ENCODE measurements around the gene MRPS10. TPM values are rescaled to one million over a fixed set of nuclear protein-coding genes. Genes with fewer than 3 reads are reported as not detected.

MRPS10 gene
- total and polyA plus RNA-seq, 4 donors = 17.7 to 28.4 (median 22.2) TPM

DNA sequence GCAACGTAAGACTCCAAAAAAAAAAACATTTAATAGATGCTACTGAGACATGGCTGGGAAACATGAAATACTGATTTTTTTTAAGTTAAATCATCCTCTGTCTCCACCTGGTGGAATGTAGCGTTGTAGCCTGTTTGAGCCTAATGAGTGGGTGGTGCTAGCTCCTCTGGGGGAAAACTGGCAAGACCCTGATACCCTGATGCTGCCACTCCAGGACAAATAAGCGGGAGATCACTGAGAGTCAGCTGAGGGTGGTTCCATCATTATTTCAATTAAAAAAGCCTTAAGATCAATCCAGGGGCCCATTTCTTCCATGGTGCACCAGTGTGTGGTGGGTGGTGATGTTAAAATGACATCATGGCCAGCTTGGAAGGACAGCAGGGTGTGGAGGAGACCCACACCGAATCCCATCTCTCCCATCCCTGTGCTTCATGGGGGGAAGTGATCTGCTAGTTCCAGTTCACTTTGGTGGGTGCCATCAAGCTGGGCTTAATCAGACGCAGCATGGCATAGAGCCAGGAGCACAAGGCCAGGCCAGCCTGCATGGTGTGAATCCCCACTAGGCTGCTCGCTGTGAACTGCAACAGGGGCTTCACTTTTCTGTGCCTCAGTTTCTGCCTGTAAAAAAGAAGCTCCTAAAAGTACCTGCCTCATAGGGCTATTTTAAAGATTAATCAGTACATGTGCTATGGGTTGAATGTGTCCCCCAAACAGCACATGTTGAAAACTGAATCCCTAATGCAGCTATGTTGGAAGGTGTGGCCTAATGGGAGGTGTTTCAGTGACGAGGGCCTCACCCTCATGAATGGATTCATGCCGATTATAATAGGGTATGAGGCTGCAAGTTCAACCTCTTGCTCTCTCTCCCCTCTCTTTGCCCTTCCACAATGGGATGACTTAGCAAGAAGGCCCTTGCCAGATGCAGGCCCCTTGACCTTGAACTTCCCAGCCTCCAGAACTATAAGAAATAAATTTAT, 13.0 kb upstream of the MRPS10 start:
- DNase-seq (peak in 1 of 2 donors; percentile 37), ATAC-seq (ENCODE audit: low FRiP score) (no peak)
- no peaks in the 10 kb centered on the region for H3K4me1 ChIP-seq (ENCODE audit: control insufficient read depth in 1 of 2, insufficient read depth in 2 of 2, low read length in 2 of 2)
- H3K36me3 ChIP-seq (ENCODE audit: control insufficient read depth in 1 of 2, insufficient read depth in 2 of 2, low read length in 1 of 2) = no peaks in the 10 kb centered on the region
- intact Hi-C loops (cut with DNase I) = no loop called here
- 80 to 81% methylated on average over 8 of the region's 8 CpGs for WGBS, 2 donors
- H3K9me3 ChIP-seq (ENCODE audit: control insufficient read depth, low read length) = no peaks in the 10 kb centered on the region
- H3K27me3 ChIP-seq (ENCODE audit: control insufficient read depth in 1 of 2, insufficient read depth in 2 of 2, low read length in 1 of 2) = no peaks in the 10 kb centered on the region
- no peak overlapping the region for H3K27ac ChIP-seq (ENCODE audit: low read depth in 1 of 2, low read length in 2 of 2)
- H3K4me3 ChIP-seq (ENCODE audit: low read length in 2 of 2) = no peak overlapping the region

DNA sequence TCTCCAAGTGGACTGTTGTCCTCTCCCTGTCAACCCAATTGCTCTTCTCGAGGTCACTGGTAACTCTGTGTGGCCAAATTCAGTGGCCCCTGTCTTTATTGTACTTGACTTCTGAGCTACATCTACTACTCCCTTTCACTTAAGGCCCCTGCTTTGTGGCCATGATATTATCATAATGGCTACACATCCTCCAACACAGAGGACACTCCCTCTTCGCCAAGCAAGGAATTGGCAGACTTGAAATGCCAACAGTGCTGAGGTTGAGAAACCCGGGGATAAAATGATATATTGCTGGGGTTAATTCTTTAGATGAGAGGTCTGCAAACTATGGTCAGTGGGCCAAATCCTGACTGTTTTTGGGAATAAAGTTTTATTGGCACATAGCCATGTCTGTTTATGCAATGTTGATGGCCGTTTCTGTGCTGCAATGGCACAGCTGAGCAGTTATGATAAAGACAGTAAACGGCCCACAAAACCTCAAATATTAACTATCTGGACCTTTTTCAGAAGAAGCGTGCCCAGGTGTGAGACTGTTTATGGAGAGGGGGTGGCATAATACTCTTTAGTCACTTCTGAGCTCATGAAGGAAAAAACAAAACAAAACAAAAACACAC, 12.0 kb upstream of the MRPS10 start:
- Histone ChIP-seq H3K4me3 (ENCODE audit: low read length in 2 of 2) (no peak overlapping the region), H3K9me3 (ENCODE audit: control insufficient read depth, low read length) (no peaks in the 10 kb centered on the region), H3K4me1 (ENCODE audit: control insufficient read depth in 1 of 2, insufficient read depth in 2 of 2, low read length in 2 of 2) (no peaks in the 10 kb centered on the region), H3K27ac (ENCODE audit: low read depth in 1 of 2, low read length in 2 of 2) (no peak overlapping the region), H3K36me3 (ENCODE audit: control insufficient read depth in 1 of 2, insufficient read depth in 2 of 2, low read length in 1 of 2) (no peaks in the 10 kb centered on the region), H3K27me3 (ENCODE audit: control insufficient read depth in 1 of 2, insufficient read depth in 2 of 2, low read length in 1 of 2) (no peaks in the 10 kb centered on the region)
- WGBS, 2 donors = 72 to 84% methylated on average over 6 of the region's 6 CpGs
- DNase-seq (no peak), ATAC-seq (ENCODE audit: low FRiP score) (no peak)
- intact Hi-C loops (cut with DNase I) = no loop called here

DNA sequence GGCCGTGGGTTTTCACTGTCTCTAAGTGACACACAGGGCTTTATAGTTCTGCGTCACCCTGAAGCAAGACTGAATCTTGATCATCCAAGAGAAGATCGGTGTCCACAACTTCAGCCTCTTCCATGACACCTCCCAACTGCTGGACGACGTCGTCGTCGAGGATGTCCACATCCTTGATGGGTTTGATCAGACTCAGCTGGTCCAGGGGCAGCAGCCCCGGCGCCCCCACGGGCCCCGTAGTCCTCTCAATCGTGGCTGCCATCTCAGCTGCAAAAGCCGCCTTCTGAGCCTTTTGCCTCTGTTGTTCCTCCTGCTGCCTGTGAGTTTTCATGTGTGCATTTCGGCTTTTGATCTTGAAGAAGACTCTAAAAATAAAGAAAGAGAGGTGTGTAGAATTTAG, 10.6 kb upstream of the MRPS10 start:
- no peak for ATAC-seq (ENCODE audit: low FRiP score)
- Histone ChIP-seq H3K4me3 (ENCODE audit: low read length in 2 of 2) (no peak overlapping the region), H3K27me3 (ENCODE audit: control insufficient read depth in 1 of 2, insufficient read depth in 2 of 2, low read length in 1 of 2) (no peaks in the 10 kb centered on the region), H3K36me3 (ENCODE audit: control insufficient read depth in 1 of 2, insufficient read depth in 2 of 2, low read length in 1 of 2) (no peaks in the 10 kb centered on the region), H3K4me1 (ENCODE audit: control insufficient read depth in 1 of 2, insufficient read depth in 2 of 2, low read length in 2 of 2) (no peaks in the 10 kb centered on the region), H3K9me3 (ENCODE audit: control insufficient read depth, low read length) (no peaks in the 10 kb centered on the region), H3K27ac (ENCODE audit: low read depth in 1 of 2, low read length in 2 of 2) (no peak overlapping the region)
- WGBS, 2 donors = 92 to 94% methylated on average over 15 of the region's 15 CpGs
- DNase-seq = peak in 1 of 2 donors; percentile 66
- intact Hi-C loops (cut with DNase I) = no loop called here

- H3K27me3 ChIP-seq (ENCODE audit: control insufficient read depth in 1 of 2, insufficient read depth in 2 of 2, low read length in 1 of 2) = no peaks in the 10 kb centered on the region
- no peak overlapping the region for H3K27ac ChIP-seq (ENCODE audit: low read depth in 1 of 2, low read length in 2 of 2)
- H3K4me1 ChIP-seq (ENCODE audit: control insufficient read depth in 1 of 2, insufficient read depth in 2 of 2, low read length in 2 of 2) = no peaks in the 10 kb centered on the region
- 89 to 90% methylated on average over 9 of the region's 9 CpGs for WGBS, 2 donors
- intact Hi-C loops (cut with DNase I) = no loop called here
- ATAC-seq (ENCODE audit: low FRiP score) (no peak), DNase-seq (peak in 1 of 2 donors; percentile 15)
- no peak overlapping the region for H3K4me3 ChIP-seq (ENCODE audit: low read length in 2 of 2)
- H3K36me3 ChIP-seq (ENCODE audit: control insufficient read depth in 1 of 2, insufficient read depth in 2 of 2, low read length in 1 of 2) = no peaks in the 10 kb centered on the region
- no peaks in the 10 kb centered on the region for H3K9me3 ChIP-seq (ENCODE audit: control insufficient read depth, low read length)
Observed at GRCh38 chr6:42227173-42227850, 9.7 kb upstream of the MRPS10 start.

- ATAC-seq (ENCODE audit: low FRiP score) = no peak
- 74 to 79% methylated on average over 8 of the region's 8 CpGs for WGBS, 2 donors
- Histone ChIP-seq H3K4me3 (ENCODE audit: low read length in 2 of 2) (no peak overlapping the region), H3K27ac (ENCODE audit: low read depth in 1 of 2, low read length in 2 of 2) (no peak overlapping the region), H3K36me3 (ENCODE audit: control insufficient read depth in 1 of 2, insufficient read depth in 2 of 2, low read length in 1 of 2) (no peaks in the 10 kb centered on the region), H3K9me3 (ENCODE audit: control insufficient read depth, low read length) (no peaks in the 10 kb centered on the region), H3K27me3 (ENCODE audit: control insufficient read depth in 1 of 2, insufficient read depth in 2 of 2, low read length in 1 of 2) (no peaks in the 10 kb centered on the region), H3K4me1 (ENCODE audit: control insufficient read depth in 1 of 2, insufficient read depth in 2 of 2, low read length in 2 of 2) (no peaks in the 10 kb centered on the region)
- intact Hi-C loops (cut with DNase I) = no loop called here
- peak in 1 of 2 donors; percentile 30 for DNase-seq
Observed at GRCh38 chr6:42226645-42227143, 9.0 kb upstream of the MRPS10 start.

DNA sequence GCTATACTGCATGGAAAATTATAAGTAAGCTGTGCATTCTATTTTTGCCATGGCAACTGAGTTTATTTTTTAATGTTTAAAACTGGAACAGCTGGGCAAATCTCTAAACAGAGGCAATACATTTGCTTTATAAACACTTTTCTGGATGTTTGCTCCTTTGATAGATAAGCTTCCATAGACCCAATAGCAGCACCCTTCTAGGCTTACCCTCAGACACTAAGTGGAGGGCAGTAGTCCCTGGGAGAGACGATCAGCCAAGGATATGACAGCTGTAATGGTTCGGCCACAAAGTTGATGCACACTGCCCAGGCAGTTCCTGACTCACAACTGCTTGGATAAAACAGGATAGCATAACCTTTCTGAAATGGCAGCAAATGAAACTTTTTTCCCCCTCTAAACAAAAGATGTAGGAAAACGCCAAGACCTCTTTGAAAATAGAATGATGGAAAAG, 8.5 kb upstream of the MRPS10 start:
- Histone ChIP-seq H3K36me3 (ENCODE audit: control insufficient read depth in 1 of 2, insufficient read depth in 2 of 2, low read length in 1 of 2) (no peaks in the 10 kb centered on the region), H3K4me3 (ENCODE audit: low read length in 2 of 2) (no peak overlapping the region), H3K9me3 (ENCODE audit: control insufficient read depth, low read length) (no peaks in the 10 kb centered on the region), H3K27me3 (ENCODE audit: control insufficient read depth in 1 of 2, insufficient read depth in 2 of 2, low read length in 1 of 2) (no peaks in the 10 kb centered on the region), H3K4me1 (ENCODE audit: control insufficient read depth in 1 of 2, insufficient read depth in 2 of 2, low read length in 2 of 2) (no peaks in the 10 kb centered on the region), H3K27ac (ENCODE audit: low read depth in 1 of 2, low read length in 2 of 2) (no peak overlapping the region)
- WGBS, 2 donors = 46 to 49% methylated on average over 3 of the region's 3 CpGs
- intact Hi-C loops (cut with DNase I) = no loop called here
- ATAC-seq (ENCODE audit: low FRiP score) = no peak
- DNase-seq = no peak

GRCh38 chr6:42225419-42225818, 7.8 kb upstream of the MRPS10 start:
- DNase-seq (no peak), ATAC-seq (ENCODE audit: low FRiP score) (no peak)
- no peak overlapping the region for H3K27ac ChIP-seq (ENCODE audit: low read depth in 1 of 2, low read length in 2 of 2)
- no peak overlapping the region for H3K4me3 ChIP-seq (ENCODE audit: low read length in 2 of 2)
- WGBS, 2 donors = 34 to 35% methylated on average over 4 of the region's 4 CpGs
- no peaks in the 10 kb centered on the region for H3K9me3 ChIP-seq (ENCODE audit: control insufficient read depth, low read length)
- no peaks in the 10 kb centered on the region for H3K4me1 ChIP-seq (ENCODE audit: control insufficient read depth in 1 of 2, insufficient read depth in 2 of 2, low read length in 2 of 2)
- intact Hi-C loops (cut with DNase I) = no loop called here
- H3K36me3 ChIP-seq (ENCODE audit: control insufficient read depth in 1 of 2, insufficient read depth in 2 of 2, low read length in 1 of 2) = no peaks in the 10 kb centered on the region
- no peaks in the 10 kb centered on the region for H3K27me3 ChIP-seq (ENCODE audit: control insufficient read depth in 1 of 2, insufficient read depth in 2 of 2, low read length in 1 of 2)

- H3K27ac ChIP-seq (ENCODE audit: low read depth in 1 of 2, low read length in 2 of 2) = no peak overlapping the region
- H3K27me3 ChIP-seq (ENCODE audit: control insufficient read depth in 1 of 2, insufficient read depth in 2 of 2, low read length in 1 of 2) = no peaks in the 10 kb centered on the region
- H3K9me3 ChIP-seq (ENCODE audit: control insufficient read depth, low read length) = no peaks in the 10 kb centered on the region
- H3K36me3 ChIP-seq (ENCODE audit: control insufficient read depth in 1 of 2, insufficient read depth in 2 of 2, low read length in 1 of 2) = no peaks in the 10 kb centered on the region
- intact Hi-C loops (cut with DNase I) = no loop called here
- ATAC-seq (ENCODE audit: low FRiP score) (no peak), DNase-seq (no peak)
- no peak overlapping the region for H3K4me3 ChIP-seq (ENCODE audit: low read length in 2 of 2)
- H3K4me1 ChIP-seq (ENCODE audit: control insufficient read depth in 1 of 2, insufficient read depth in 2 of 2, low read length in 2 of 2) = no peaks in the 10 kb centered on the region
Observed at GRCh38 chr6:42225029-42225339, 7.3 kb upstream of the MRPS10 start.

Measured in aorta (tissue), 5 donors.